ENCODE results near the gene SANBR. TPM values are rescaled to one million over a fixed set of nuclear protein-coding genes. Genes with fewer than 3 reads are reported as not detected.

The SANBR gene
- total and polyA plus RNA-seq, 2 of the 13 experiments (the other 11 are each of a cell fraction or from before 2014, with no cell fraction given): 9.8 to 20.9 TPM

DNA sequence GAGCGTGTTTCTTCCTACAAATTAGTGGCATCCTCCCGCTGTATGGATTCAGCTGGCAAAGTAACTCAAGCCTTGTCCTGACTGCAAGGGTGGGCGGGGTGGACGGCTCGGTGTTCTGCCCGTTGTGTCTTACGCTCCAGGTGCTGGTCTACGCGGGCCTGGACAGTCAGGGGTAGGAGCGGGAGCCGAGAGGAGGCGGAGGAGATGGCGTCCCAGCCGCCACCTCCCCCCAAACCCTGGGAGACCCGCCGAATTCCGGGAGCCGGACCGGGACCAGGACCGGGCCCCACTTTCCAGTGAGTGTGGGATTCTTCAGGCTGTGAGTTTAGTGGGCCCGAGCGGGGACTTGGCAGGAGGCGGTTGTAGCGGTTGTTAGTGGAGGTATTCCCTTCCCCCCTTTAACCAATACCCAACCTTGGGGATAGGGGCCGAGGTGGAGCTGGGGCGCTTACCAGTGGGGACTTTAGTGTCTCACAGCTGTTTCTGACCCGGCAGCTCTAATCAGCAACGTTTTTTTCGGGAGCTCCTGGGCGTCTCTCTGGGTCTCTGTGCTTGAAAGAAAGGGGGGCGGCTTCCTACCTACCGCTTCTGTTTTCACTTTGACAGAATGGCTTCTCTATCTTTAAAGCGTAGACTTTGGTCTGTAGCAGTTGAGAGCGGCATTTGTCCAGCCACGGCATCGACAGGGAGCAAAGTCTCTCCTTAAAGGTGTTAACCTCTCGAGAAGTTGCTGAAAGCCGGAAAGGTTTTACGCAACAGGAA lies 47.9 kb upstream of the SANBR start, which contains the start of the genes PEX13 and PUS10 (continued):
- TF ChIP-seq NFYC (CRISPR knock-in tag; IDR thresholded peaks at IDR 0.05): 0 out of 2 replicates have a peak, but pooled peaks have one; percentile 1
- peak; percentile 71 for TF ChIP-seq KMT2B (CRISPR knock-in tag; IDR thresholded peaks at IDR 0.05)
- TF ChIP-seq MEF2D (CRISPR knock-in tag; IDR thresholded peaks at IDR 0.05): peak; percentile 93
- peak; percentile 84; the same call in 1 of the 2 replicates for TF ChIP-seq FOXK1 (CRISPR knock-in tag; IDR thresholded peaks at IDR 0.05; ENCODE audit: borderline replicate concordance, low read depth)
- TF ChIP-seq ZFP62 (CRISPR knock-in tag; IDR thresholded peaks at IDR 0.05): no peak
- TF ChIP-seq PHF21A (CRISPR knock-in tag; IDR thresholded peaks at IDR 0.05): peak; percentile 91
- TF ChIP-seq, protein P1, sequence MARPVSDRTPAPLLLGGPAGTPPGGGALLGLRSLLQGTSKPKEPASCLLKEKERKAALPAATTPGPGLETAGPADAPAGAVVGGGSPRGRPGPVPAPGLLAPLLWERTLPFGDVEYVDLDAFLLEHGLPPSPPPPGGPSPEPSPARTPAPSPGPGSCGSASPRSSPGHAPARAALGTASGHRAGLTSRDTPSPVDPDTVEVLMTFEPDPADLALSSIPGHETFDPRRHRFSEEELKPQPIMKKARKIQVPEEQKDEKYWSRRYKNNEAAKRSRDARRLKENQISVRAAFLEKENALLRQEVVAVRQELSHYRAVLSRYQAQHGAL (CRISPR knock-in tag; IDR thresholded peaks at IDR 0.05; ENCODE audit: not compliant biosample characterization): no peak
- no peak; the same call in 1 of the 2 replicates for TF ChIP-seq ZNF776 (CRISPR knock-in tag; IDR thresholded peaks at IDR 0.05)
- TF ChIP-seq KDM5A (IDR thresholded peaks at IDR 0.05; ENCODE audit: borderline replicate concordance, low read length): peak; percentile 4; the same call in 1 of the 2 replicates
- no peak for TF ChIP-seq ZNF552 (CRISPR knock-in tag; IDR thresholded peaks at IDR 0.05; ENCODE audit: borderline replicate concordance)
- TF ChIP-seq AHR (CRISPR knock-in tag; IDR thresholded peaks at IDR 0.05): no peak
- peak; percentile 88 for TF ChIP-seq SIX1 (CRISPR knock-in tag; IDR thresholded peaks at IDR 0.05; ENCODE audit: borderline replicate concordance)
- TF ChIP-seq RBM39 (IDR thresholded peaks at IDR 0.05; ENCODE audit: low read depth, low read length, poor library complexity, severe bottlenecking): no peak
- TF ChIP-seq, protein P2, sequence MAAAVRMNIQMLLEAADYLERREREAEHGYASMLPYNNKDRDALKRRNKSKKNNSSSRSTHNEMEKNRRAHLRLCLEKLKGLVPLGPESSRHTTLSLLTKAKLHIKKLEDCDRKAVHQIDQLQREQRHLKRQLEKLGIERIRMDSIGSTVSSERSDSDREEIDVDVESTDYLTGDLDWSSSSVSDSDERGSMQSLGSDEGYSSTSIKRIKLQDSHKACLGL (CRISPR knock-in tag; IDR thresholded peaks at IDR 0.05): no peak; the same call in 1 of the 2 replicates
- TF ChIP-seq, protein P3, sequence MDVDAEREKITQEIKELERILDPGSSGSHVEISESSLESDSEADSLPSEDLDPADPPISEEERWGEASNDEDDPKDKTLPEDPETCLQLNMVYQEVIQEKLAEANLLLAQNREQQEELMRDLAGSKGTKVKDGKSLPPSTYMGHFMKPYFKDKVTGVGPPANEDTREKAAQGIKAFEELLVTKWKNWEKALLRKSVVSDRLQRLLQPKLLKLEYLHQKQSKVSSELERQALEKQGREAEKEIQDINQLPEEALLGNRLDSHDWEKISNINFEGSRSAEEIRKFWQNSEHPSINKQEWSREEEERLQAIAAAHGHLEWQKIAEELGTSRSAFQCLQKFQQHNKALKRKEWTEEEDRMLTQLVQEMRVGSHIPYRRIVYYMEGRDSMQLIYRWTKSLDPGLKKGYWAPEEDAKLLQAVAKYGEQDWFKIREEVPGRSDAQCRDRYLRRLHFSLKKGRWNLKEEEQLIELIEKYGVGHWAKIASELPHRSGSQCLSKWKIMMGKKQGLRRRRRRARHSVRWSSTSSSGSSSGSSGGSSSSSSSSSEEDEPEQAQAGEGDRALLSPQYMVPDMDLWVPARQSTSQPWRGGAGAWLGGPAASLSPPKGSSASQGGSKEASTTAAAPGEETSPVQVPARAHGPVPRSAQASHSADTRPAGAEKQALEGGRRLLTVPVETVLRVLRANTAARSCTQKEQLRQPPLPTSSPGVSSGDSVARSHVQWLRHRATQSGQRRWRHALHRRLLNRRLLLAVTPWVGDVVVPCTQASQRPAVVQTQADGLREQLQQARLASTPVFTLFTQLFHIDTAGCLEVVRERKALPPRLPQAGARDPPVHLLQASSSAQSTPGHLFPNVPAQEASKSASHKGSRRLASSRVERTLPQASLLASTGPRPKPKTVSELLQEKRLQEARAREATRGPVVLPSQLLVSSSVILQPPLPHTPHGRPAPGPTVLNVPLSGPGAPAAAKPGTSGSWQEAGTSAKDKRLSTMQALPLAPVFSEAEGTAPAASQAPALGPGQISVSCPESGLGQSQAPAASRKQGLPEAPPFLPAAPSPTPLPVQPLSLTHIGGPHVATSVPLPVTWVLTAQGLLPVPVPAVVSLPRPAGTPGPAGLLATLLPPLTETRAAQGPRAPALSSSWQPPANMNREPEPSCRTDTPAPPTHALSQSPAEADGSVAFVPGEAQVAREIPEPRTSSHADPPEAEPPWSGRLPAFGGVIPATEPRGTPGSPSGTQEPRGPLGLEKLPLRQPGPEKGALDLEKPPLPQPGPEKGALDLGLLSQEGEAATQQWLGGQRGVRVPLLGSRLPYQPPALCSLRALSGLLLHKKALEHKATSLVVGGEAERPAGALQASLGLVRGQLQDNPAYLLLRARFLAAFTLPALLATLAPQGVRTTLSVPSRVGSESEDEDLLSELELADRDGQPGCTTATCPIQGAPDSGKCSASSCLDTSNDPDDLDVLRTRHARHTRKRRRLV (CRISPR knock-in tag; IDR thresholded peaks at IDR 0.05): no peak
- TF ChIP-seq, protein P4, sequence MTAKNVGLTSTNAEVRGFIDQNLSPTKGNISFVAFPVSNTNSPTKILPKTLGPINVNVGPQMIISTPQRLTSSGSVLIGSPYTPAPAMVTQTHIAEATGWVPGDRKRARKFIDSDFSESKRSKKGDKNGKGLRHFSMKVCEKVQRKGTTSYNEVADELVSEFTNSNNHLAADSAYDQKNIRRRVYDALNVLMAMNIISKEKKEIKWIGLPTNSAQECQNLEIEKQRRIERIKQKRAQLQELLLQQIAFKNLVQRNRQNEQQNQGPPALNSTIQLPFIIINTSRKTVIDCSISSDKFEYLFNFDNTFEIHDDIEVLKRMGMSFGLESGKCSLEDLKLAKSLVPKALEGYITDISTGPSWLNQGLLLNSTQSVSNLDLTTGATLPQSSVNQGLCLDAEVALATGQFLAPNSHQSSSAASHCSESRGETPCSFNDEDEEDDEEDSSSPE (CRISPR knock-in tag; IDR thresholded peaks at IDR 0.05): peak; percentile 81
- peak; percentile 66 for TF ChIP-seq ZNF883 (CRISPR knock-in tag; IDR thresholded peaks at IDR 0.05; ENCODE audit: not compliant biosample characterization)
- TF ChIP-seq TAF1 (CRISPR knock-in tag; IDR thresholded peaks at IDR 0.05): peak; percentile 83
- TF ChIP-seq SRF (IDR thresholded peaks at IDR 0.05; ENCODE audit: low read depth, low read length): peak; percentile 79
- TF ChIP-seq, protein P5, sequence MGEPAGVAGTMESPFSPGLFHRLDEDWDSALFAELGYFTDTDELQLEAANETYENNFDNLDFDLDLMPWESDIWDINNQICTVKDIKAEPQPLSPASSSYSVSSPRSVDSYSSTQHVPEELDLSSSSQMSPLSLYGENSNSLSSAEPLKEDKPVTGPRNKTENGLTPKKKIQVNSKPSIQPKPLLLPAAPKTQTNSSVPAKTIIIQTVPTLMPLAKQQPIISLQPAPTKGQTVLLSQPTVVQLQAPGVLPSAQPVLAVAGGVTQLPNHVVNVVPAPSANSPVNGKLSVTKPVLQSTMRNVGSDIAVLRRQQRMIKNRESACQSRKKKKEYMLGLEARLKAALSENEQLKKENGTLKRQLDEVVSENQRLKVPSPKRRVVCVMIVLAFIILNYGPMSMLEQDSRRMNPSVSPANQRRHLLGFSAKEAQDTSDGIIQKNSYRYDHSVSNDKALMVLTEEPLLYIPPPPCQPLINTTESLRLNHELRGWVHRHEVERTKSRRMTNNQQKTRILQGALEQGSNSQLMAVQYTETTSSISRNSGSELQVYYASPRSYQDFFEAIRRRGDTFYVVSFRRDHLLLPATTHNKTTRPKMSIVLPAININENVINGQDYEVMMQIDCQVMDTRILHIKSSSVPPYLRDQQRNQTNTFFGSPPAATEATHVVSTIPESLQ (CRISPR knock-in tag; conservative IDR thresholded peaks at IDR 0.05): no peak
